A673 (cell line): Measurements from ENCODE around the gene AOX1. TPM values are rescaled to one million over a fixed set of nuclear protein-coding genes. Genes with fewer than 3 reads are reported as not detected.

Source experiments
- BruUV-seq: library from RNA; stranded (reverse); fragments of 400-500 nt; replicated peaks from 2 replicates; lab custom pipeline; 2021; lab: Mats Ljungman, UMichigan
- CTCF ChIA-PET: fragments of 300-600 bp; sonication (Branson Sonifier 250); formaldehyde crosslinking; loops from one replicate; lab custom pipeline; 2022; ENCODE audit warnings: antibody characterized with exemption; lab: Charles Lee
- POLR2A ChIA-PET: fragments of 300-600 bp; sonication (Branson Sonifier 250); formaldehyde crosslinking; loops from one replicate; lab custom pipeline; 2022; ENCODE audit warnings: antibody characterized with exemption; ENCODE audit not compliant: low non-redundant PET; lab: Charles Lee
- DNase-seq: peaks from one replicate; pipeline ENCODE4 v3.0.0-alpha.2; 2015; ENCODE audit warnings: low spot score
- H3K27ac ChIP-seq: fragments of 200-600 bp; sonication (generic); 2 replicates; pipeline ENCODE4 v1.5.1; 2016; ENCODE audit warnings: mixed run types, low read depth, mild to moderate bottlenecking, mixed read lengths, antibody characterized with exemption, low read length; ENCODE audit not compliant: poor library complexity, severe bottlenecking
- H3K27me3 ChIP-seq: fragments of 200-600 bp; sonication (generic); replicated peaks from 2 replicates; pipeline ENCODE4 v1.6.1; 2017; ENCODE audit warnings: mixed run types, low read depth, mild to moderate bottlenecking, mixed read lengths, antibody characterized with exemption, low read length; ENCODE audit not compliant: insufficient read depth, poor library complexity
- H3K36me3 ChIP-seq: fragments of 200-600 bp; sonication (generic); 2 replicates; pipeline ENCODE4 v1.6.1; 2016; ENCODE audit warnings: mixed run types, mild to moderate bottlenecking, mixed read lengths, antibody characterized with exemption, low read length; ENCODE audit not compliant: insufficient read depth, poor library complexity, severe bottlenecking
- H3K4me1 ChIP-seq: fragments of 200-600 bp; sonication (generic); 2 replicates; pipeline ENCODE4 v1.6.1; 2017; ENCODE audit warnings: mixed run types, mild to moderate bottlenecking, mixed read lengths, antibody characterized with exemption, low read length; ENCODE audit not compliant: insufficient read depth, poor library complexity, severe bottlenecking
- H3K4me3 ChIP-seq: fragments of 200-600 bp; sonication (generic); 2 replicates; pipeline ENCODE4 v1.5.1; 2016; ENCODE audit warnings: low read depth, mixed run types, mild to moderate bottlenecking, mixed read lengths, low read length; ENCODE audit not compliant: poor library complexity, severe bottlenecking
- H3K9me3 ChIP-seq: fragments of 200-600 bp; sonication (generic); 2 replicates; pipeline ENCODE4 v1.6.1; 2016; ENCODE audit warnings: mixed run types, low read depth, mild to moderate bottlenecking, mixed read lengths, antibody characterized with exemption, low read length; ENCODE audit not compliant: poor library complexity, severe bottlenecking
- CTCF ChIP-seq: fragments of 300-800, 200-600 bp; sonication (generic); conservative IDR thresholded peaks from 2 replicates; pipeline ENCODE4 v1.5.1; 2017; ENCODE audit warnings: low read depth, mild to moderate bottlenecking, antibody characterized with exemption, low read length, moderate library complexity, mixed read lengths
- EZH2 ChIP-seq: fragments of 200-600 bp; sonication (generic); IDR thresholded peaks from 2 replicates; pipeline ENCODE4 v1.6.1; 2017; ENCODE audit warnings: borderline replicate concordance, low read depth, mild to moderate bottlenecking, mixed read lengths, antibody characterized with exemption, low read length; ENCODE audit not compliant: poor library complexity, severe bottlenecking
- intact Hi-C: fragments of 100-400 bp; cut with micrococcal nuclease; formaldehyde crosslinking; loops from one replicate; pipeline ENCODE4 v1.10.0; 2022; ENCODE audit not compliant: unreplicated experiment
- total RNA-seq: library from RNA; stranded (reverse); gene quantifications from 2 replicates; pipeline ENCODE4 v1.2.3, GENCODE V29; 2021

Gene AOX1
- total RNA-seq, 1 experiment from 2014 or later: 3.1 TPM

- Histone ChIP-seq H3K4me1 (peaks cover 7% of the 10 kb centered on the region), H3K27me3 (no peaks in the 10 kb centered on the region), H3K9me3 (no peaks in the 10 kb centered on the region), H3K36me3 (no peaks in the 10 kb centered on the region), H3K4me3 (no peak overlapping the region), H3K27ac (no peak overlapping the region)
- intact Hi-C loops: no loop called here
- ChIA-PET POLR2A (no interaction called here), CTCF (no interaction called here)
- BruUV-seq: no TSS peak
- DNase-seq: no peak
- TF ChIP-seq EZH2: no peak
- TF ChIP-seq CTCF: no peak
These were observed 113.5 kb downstream of the AOX1 start for GRCh38 chr2:200699310-200699709.

GRCh38 chr2:200700856-200701255 lies 115.0 kb downstream of the AOX1 start:
- Histone ChIP-seq H3K4me1 (peaks cover 15% of the 10 kb centered on the region), H3K4me3 (no peak overlapping the region), H3K27ac (no peak overlapping the region), H3K9me3 (no peaks in the 10 kb centered on the region), H3K27me3 (no peaks in the 10 kb centered on the region), H3K36me3 (no peaks in the 10 kb centered on the region)
- DNase-seq: no peak
- ChIA-PET CTCF (no interaction called here), POLR2A (no interaction called here)
- no peak for TF ChIP-seq EZH2
- no peak for TF ChIP-seq CTCF
- BruUV-seq: no TSS peak
- intact Hi-C loops: loop anchor here (1.0 to 5.0 kb wide), 2 partner anchors 84 to 122 kb away; no protein-coding TSS in a partner anchor

DNA sequence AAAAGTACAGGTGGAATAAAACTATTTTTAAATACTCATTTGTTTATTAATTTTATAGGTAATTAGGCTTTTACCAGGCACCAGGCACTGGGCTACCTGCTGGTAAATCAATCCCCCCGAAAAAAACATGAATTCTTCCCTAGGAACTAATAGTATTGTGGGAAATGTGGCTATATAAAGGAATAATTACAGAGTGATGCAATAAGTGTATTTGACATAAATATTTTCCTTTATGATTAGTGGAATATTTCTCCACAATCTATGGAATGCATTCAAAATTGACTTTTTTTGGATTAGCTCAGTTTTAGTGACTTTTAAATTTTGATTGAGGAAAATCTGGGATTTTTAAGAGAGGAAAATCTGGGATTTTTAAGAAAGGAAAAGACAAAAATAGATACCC lies 116.2 kb downstream of the AOX1 start:
- DNase-seq: no peak
- TF ChIP-seq CTCF (no peak), EZH2 (no peak)
- no peak overlapping the region for H3K4me3 ChIP-seq
- no peaks in the 10 kb centered on the region for H3K27me3 ChIP-seq
- ChIA-PET POLR2A (no interaction called here), CTCF (no interaction called here)
- no peak overlapping the region for H3K27ac ChIP-seq
- no peaks in the 10 kb centered on the region for H3K36me3 ChIP-seq
- peaks cover 21% of the 10 kb centered on the region for H3K4me1 ChIP-seq
- BruUV-seq: no TSS peak
- H3K9me3 ChIP-seq: no peaks in the 10 kb centered on the region
- intact Hi-C loops: loop anchor here (2.0 to 5.0 kb wide), 2 partner anchors 85 to 723 kb away; no protein-coding TSS in a partner anchor
